Adrenal gland (tissue), 12 donors: ENCODE results near the gene GH2. TPM values are rescaled to one million over a fixed set of nuclear protein-coding genes. Genes with fewer than 3 reads are reported as not detected.

Source experiments
- DNase-seq, 7 donors: peaks; one replicate each; pipeline ENCODE4 v3.0.0-alpha.2; 2019 to 2020
- H3K27ac ChIP-seq, 5 donors: fragments of 200-600 bp; sonication (generic) in 4 of 5; 1 replicate in 3 of 5; 2 replicates in 2 of 5; pipeline versions ENCODE4 v1.5.1 to v1.8.0; 2016 to 2020; ENCODE audit warnings: mild to moderate bottlenecking in 1 of 5
- H3K27me3 ChIP-seq: fragments of 200-600 bp; 2 replicates; pipeline ENCODE4 v1.8.0; 2021
- H3K36me3 ChIP-seq, 2 donors: fragments of 200-600 bp; replicated peaks in 1 of 2; 1 replicate in 1 of 2; 2 replicates in 1 of 2; pipeline versions ENCODE4 v1.5.1 to v1.8.0; 2018 to 2022
- H3K4me1 ChIP-seq, 2 donors: fragments of 200-600 bp; replicated peaks in 1 of 2; 1 replicate in 1 of 2; 2 replicates in 1 of 2; pipeline versions ENCODE4 v1.5.1 to v1.8.0; 2018 to 2021
- H3K4me3 ChIP-seq, 4 donors: fragments of 200-600 bp; sonication (generic) in 3 of 4; one replicate each; pipeline ENCODE4 v1.5.1; 2016 to 2018
- H3K9me3 ChIP-seq, 3 donors: fragments of 200-600 bp; sonication (generic) in 1 of 3; replicated peaks in 1 of 3; 1 replicate in 2 of 3; 2 replicates in 1 of 3; pipeline versions ENCODE4 v1.5.1 to v1.8.0; 2016 to 2021
- CTCF ChIP-seq, 6 experiments: fragments of 450-650 bp in 4 of 6; fragments of 200-600 bp in 2 of 6; sonication (generic) in 1 of 6; IDR thresholded peaks; 1 replicate in 5 of 6; 2 replicates in 1 of 6; pipeline versions ENCODE4 v1.5.1 to v1.8.0; 2016 to 2021; ENCODE audit warnings: antibody characterized with exemption in 6 of 6, mild to moderate bottlenecking in 2 of 6, moderate library complexity in 1 of 6
- POLR2A ChIP-seq, 2 donors: fragments of 450-650 bp; IDR thresholded peaks; one replicate each; pipeline ENCODE4 v1.6.1; 2017; ENCODE audit warnings: antibody characterized with exemption in 2 of 2, mild to moderate bottlenecking in 2 of 2, moderate library complexity in 1 of 2
- WGBS, 4 donors: extraction: QIAGEN DNeasy Blood & Tissue Kit in 2 of 4; methylation state at CpG; one replicate each; pipeline versions ENCODE4 v1.1.5 to v1.1.7; 2013 to 2017; 5-methylcytosine and 5-hydroxymethylcytosine counted together
- intact Hi-C, 2 donors: fragments of 100-400 bp; cut with DNase I; formaldehyde crosslinking; loops; one replicate each; pipeline versions ENCODE4 v1.14.1 to v1.15.0; 2022 to 2023
- polyA plus RNA-seq, 3 donors: library from polyadenylated mRNA; stranded (reverse); fragments of 200-250 nt in 2 of 3; fragments of 350-450 nt in 1 of 3; fragmentation: Illumina TruSeq in 1 of 3; extraction: RNeasy Lipid Tissue Mini Kit (QIAGEN cat#74804) in 1 of 3; gene quantifications; one replicate each; pipeline ENCODE4 v1.2.3, GENCODE V29; 2013 to 2014
- total RNA-seq, 9 donors: library from RNA; depleted of rRNA in 4 of 9; stranded (reverse); fragments of >200 nt in 4 of 9; fragments of 120-200 nt in 1 of 9; fragmentation: NEBNext Ultra II Directional in 1 of 9; extraction: Animal tissue kit (Norgen Biotek cat#: 25700) in 1 of 9; gene quantifications; one replicate each; pipeline versions ENCODE4 v1.1.0 to v1.2.4, GENCODE V29; 2013 to 2023
- donor health status: healthy with polysubstance abuse.
- donor health status: Bipolar disorder and iron deficiency.
- donor health status: DM: yes; HTN: yes; CAD: no.
- donor health status: DM: no; HTN: no; CAD: no.
- donor health status: DM: no; HTN: no; CAD: no.
- donor health status: DM: yes; HTN: yes; CAD: no.

Gene GH2
- total and polyA plus RNA-seq, 12 donors = not detected

GRCh38 chr17:63837962-63838600 lies 43.7 kb downstream of the GH2 start:
- TF ChIP-seq CTCF (IDR thresholded peaks at IDR 0.05) = no peak
- no peak for TF ChIP-seq POLR2A (IDR thresholded peaks at IDR 0.05)
- Histone ChIP-seq H3K27me3 (no peaks in the 10 kb centered on the region), H3K9me3 (no peaks in the 10 kb centered on the region), H3K4me1 (peaks cover 44 to 55% of the 10 kb centered on the region in 2 donors), H3K27ac (peak overlapping the region in 4 of 5 donors; percentile 79 to 92 (median 85)), H3K36me3 (peaks cover 0 to 41% of the 10 kb centered on the region in 2 donors), H3K4me3 (peak overlapping the region in 1 of 4 donors; percentile 35)
- WGBS, 4 donors = 0 to 70% (median 70%) methylated on average over 1 to 5 of the region's 5 CpGs
- intact Hi-C loops = no loop called here
- DNase-seq = peak in 2 of 7 donors; percentile 21 to 57

- no peaks in the 10 kb centered on the region for H3K27me3 ChIP-seq
- no peaks in the 10 kb centered on the region for H3K9me3 ChIP-seq
- peak overlapping the region in 3 of 5 donors; percentile 79 to 90 (median 80) for H3K27ac ChIP-seq
- H3K36me3 ChIP-seq = peaks cover 0 to 47% of the 10 kb centered on the region in 2 donors
- no peak overlapping the region for H3K4me3 ChIP-seq
- intact Hi-C loops = no loop called here
- 74 to 86% (median 79%) methylated on average over 4 to 12 of the region's 12 CpGs for WGBS, 4 donors
- DNase-seq = peak in 2 of 7 donors; percentile 23 to 59
- H3K4me1 ChIP-seq = peaks cover 44 to 55% of the 10 kb centered on the region in 2 donors
- TF ChIP-seq POLR2A (IDR thresholded peaks at IDR 0.05) (no peak), CTCF (IDR thresholded peaks at IDR 0.05) (no peak)
Measured at GRCh38 chr17:63837480-63837879, 44.3 kb downstream of the GH2 start.

- Histone ChIP-seq H3K27ac (peak overlapping the region in 2 of 5 donors; percentile 80 to 90), H3K36me3 (peaks cover 0 to 53% of the 10 kb centered on the region in 2 donors), H3K4me3 (no peak overlapping the region)
Measured at GRCh38 chr17:63836811-63837210, 44.9 kb downstream of the GH2 start.

More at GRCh38 chr17:63836811-63837210, 44.9 kb downstream of the GH2 start:
- H3K4me1 ChIP-seq = peaks cover 44 to 55% of the 10 kb centered on the region in 2 donors
- DNase-seq = peak in 1 of 7 donors; percentile 14
- no peaks in the 10 kb centered on the region for H3K9me3 ChIP-seq
- intact Hi-C loops = no loop called here
- no peaks in the 10 kb centered on the region for H3K27me3 ChIP-seq
- TF ChIP-seq POLR2A (IDR thresholded peaks at IDR 0.05) (no peak), CTCF (IDR thresholded peaks at IDR 0.05) (no peak)
- WGBS, 4 donors = 96 to 98% (median 96%) methylated on average over 6 to 7 of the region's 7 CpGs
